ENCODE data around the gene FSHR. TPM values are rescaled to one million over a fixed set of nuclear protein-coding genes. Genes with fewer than 3 reads are reported as not detected.

Gene FSHR
- total and polyA plus RNA-seq, 2 of the 8 experiments (the other 6 are each of a cell fraction or from before 2014, with no cell fraction given): not detected

DNA sequence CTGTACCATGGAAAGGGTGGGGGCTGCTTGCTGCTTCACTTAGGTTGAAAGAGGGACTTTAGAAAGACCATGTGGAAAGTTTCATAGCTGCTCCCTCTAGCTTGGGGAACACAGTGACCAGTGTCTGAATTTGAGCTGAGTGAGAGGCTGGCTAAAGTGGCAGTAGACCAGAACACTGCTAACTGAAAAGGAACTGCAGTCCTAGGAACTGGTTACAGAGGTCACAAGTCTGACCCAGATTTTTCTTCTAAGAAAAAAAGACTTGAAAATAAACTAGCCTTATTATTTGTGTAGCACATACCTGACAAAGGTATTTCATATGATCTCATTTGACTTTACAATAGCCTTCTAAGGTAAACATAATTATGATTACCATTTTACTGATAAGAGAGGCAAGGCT is 153.6 kb downstream of the FSHR start:
- Histone ChIP-seq H4K91ac (replicated peaks; ENCODE audit: insufficient read length, low read length) (no peak overlapping the region), H2BK20ac (ENCODE audit: low read length) (no peak overlapping the region), H3K4me2 (ENCODE audit: insufficient read depth in 1 of 2, low read depth in 2 of 2, low read length in 2 of 2) (no peak overlapping the region), H4K20me1 (replicated peaks in 1 of 2; ENCODE audit: control insufficient read depth in 1 of 2, insufficient read depth in 2 of 2, low read length in 2 of 2) (no peaks in the 10 kb centered on the region), H4K8ac (ENCODE audit: extremely low read depth, insufficient read depth, low read length) (no peak overlapping the region), H3K79me2 (ENCODE audit: control insufficient read depth in 1 of 2, insufficient read depth in 2 of 2, low read length in 2 of 2) (no peaks in the 10 kb centered on the region), H3K23me2 (ENCODE audit: low read depth, low read length) (no peaks in the 10 kb centered on the region), H4K5ac (ENCODE audit: insufficient read length, low read depth, low read length) (no peak overlapping the region), H3K79me1 (ENCODE audit: low read depth, low read length) (no peaks in the 10 kb centered on the region), H3K9me3 (ENCODE audit: insufficient read depth in 2 of 2, low read depth in 1 of 2, low read length in 1 of 2) (no peaks in the 10 kb centered on the region), H3K14ac (ENCODE audit: insufficient read length) (no peak overlapping the region), H2BK120ac (replicated peaks; ENCODE audit: low read depth, low read length) (no peak overlapping the region), H3K56ac (replicated peaks; ENCODE audit: insufficient read length, low read depth, low read length) (no peak overlapping the region), H3K9ac (replicated peaks in 1 of 4; ENCODE audit: extremely low read depth in 1 of 4, low read depth in 3 of 4, low read length in 3 of 4) (no peak overlapping the region), H3K27me3 (replicated peaks in 1 of 4; ENCODE audit: control insufficient read depth in 3 of 4, extremely low read depth in 1 of 4, insufficient read depth in 3 of 4, low read length in 3 of 4) (peaks cover 0 to 1% (median 0%) of the 10 kb centered on the region in 4 experiments; a peak in 1 of 7 replicates), H3K4me1 (replicated peaks in 1 of 4; ENCODE audit: control insufficient read depth in 3 of 4, insufficient read depth in 4 of 4, low read length in 3 of 4) (no peaks in the 10 kb centered on the region), H3K36me3 (ENCODE audit: control insufficient read depth in 2 of 4, insufficient read depth in 4 of 4, low read length in 3 of 4) (no peaks in the 10 kb centered on the region), H3K4me3 (ENCODE audit: extremely low read depth in 1 of 4, insufficient read depth in 2 of 4, low read depth in 3 of 4, low read length in 4 of 4) (no peak overlapping the region), H2AFZ (ENCODE audit: low read length) (no peak overlapping the region), H3K18ac (ENCODE audit: extremely low read depth, low read length) (no peak overlapping the region), H3K23ac (ENCODE audit: insufficient read length) (no peak overlapping the region), H2AK5ac (ENCODE audit: low read depth, low read length) (no peak overlapping the region), H3K27ac (ENCODE audit: low read depth, low read length) (no peak overlapping the region), H2BK15ac (ENCODE audit: low read length) (no peak overlapping the region), H3K4ac (replicated peaks; ENCODE audit: insufficient read length, low read depth, low read length) (no peak overlapping the region), H2BK12ac (ENCODE audit: low read depth, low read length) (no peak overlapping the region), H2BK5ac (ENCODE audit: low read depth, low read length) (no peak overlapping the region)
- TF ChIP-seq SUZ12 (IDR thresholded peaks at IDR 0.05; ENCODE audit: low read length) (no peak), SP2 (IDR thresholded peaks at IDR 0.05; ENCODE audit: low read length) (no peak)
- TF ChIP-seq, protein P1, sequence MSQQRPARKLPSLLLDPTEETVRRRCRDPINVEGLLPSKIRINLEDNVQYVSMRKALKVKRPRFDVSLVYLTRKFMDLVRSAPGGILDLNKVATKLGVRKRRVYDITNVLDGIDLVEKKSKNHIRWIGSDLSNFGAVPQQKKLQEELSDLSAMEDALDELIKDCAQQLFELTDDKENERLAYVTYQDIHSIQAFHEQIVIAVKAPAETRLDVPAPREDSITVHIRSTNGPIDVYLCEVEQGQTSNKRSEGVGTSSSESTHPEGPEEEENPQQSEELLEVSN (IDR thresholded peaks at IDR 0.05): no peak
- POLR2A ChIA-PET (ENCODE audit: partially characterized antibody): no interaction called here
- no peak for FAIRE-seq
- CTCF ChIA-PET (ENCODE audit: partially characterized antibody): interaction anchor here (1.2 to 1.9 kb wide), 2 partner anchors 10 to 20 kb away, joined by 3 to 4 read pairs; no protein-coding TSS in a partner anchor
- DNase-seq (ENCODE audit: low read depth in 1 of 2, low spot score in 2 of 2): no peak
